SK-N-SH treated with all-trans-retinoic acid at 6 μM for 48 hours (cell line): ENCODE data around the gene PDE4B.

ENCODE experiments used
- ARNTL ChIP-seq: fragments of 450-650 bp; formaldehyde crosslinking; IDR thresholded peaks from 2 replicates; pipeline ENCODE4 v1.5.0; 2020; ENCODE audit warnings: low read depth, mild to moderate bottlenecking, moderate library complexity, borderline replicate concordance
- BACH2 ChIP-seq: fragments of 250-450 bp; sonication (Bioruptor Pico); IDR thresholded peaks from 2 replicates; pipeline ENCODE4 v1.9.0; 2021; ENCODE audit warnings: mild to moderate bottlenecking, borderline replicate concordance
- CSDC2 ChIP-seq: fragments of 250-450 bp; sonication (Bioruptor Pico); IDR thresholded peaks from 2 replicates; pipeline ENCODE4 v1.5.0; 2020; ENCODE audit warnings: mild to moderate bottlenecking, moderate library complexity
- ESRRG ChIP-seq: fragments of 250-450 bp; sonication (Bioruptor Pico); IDR thresholded peaks from 2 replicates; pipeline ENCODE4 v1.6.1; 2021; ENCODE audit warnings: mild to moderate bottlenecking
- OSR1 ChIP-seq: fragments of 250-450 bp; sonication (Bioruptor Pico); IDR thresholded peaks from 2 replicates; pipeline ENCODE4 v1.8.0; 2022; ENCODE audit warnings: moderate library complexity, mild to moderate bottlenecking, inconsistent platforms
- PATZ1 ChIP-seq: fragments of 250-450 bp; sonication (Bioruptor Pico); IDR thresholded peaks from 2 replicates; pipeline ENCODE4 v1.8.0; 2020; ENCODE audit warnings: mild to moderate bottlenecking, moderate library complexity, borderline replicate concordance
- POU6F1 ChIP-seq: fragments of 250-450 bp; sonication (Bioruptor Pico); IDR thresholded peaks from 2 replicates; pipeline ENCODE4 v1.8.0; 2021; ENCODE audit warnings: low read depth, mild to moderate bottlenecking, moderate library complexity, borderline replicate concordance
- SNAI2 ChIP-seq: fragments of 250-450 bp; sonication (Bioruptor Pico); IDR thresholded peaks from 2 replicates; pipeline ENCODE4 v1.5.0; 2020; ENCODE audit warnings: mild to moderate bottlenecking, moderate library complexity
- TCF4 ChIP-seq: fragments of 250-450 bp; sonication (Bioruptor Pico); IDR thresholded peaks from 2 replicates; pipeline ENCODE4 v1.8.0; 2021; ENCODE audit warnings: mild to moderate bottlenecking, moderate library complexity, borderline replicate concordance
- ZFP30 ChIP-seq: fragments of 450-650 bp; formaldehyde crosslinking; IDR thresholded peaks from 2 replicates; pipeline ENCODE4 v1.5.0; 2022; ENCODE audit warnings: mild to moderate bottlenecking, moderate library complexity
- ZNF70 ChIP-seq: fragments of 450-650 bp; formaldehyde crosslinking; IDR thresholded peaks from 2 replicates; pipeline ENCODE4 v1.5.0; 2020; ENCODE audit warnings: mild to moderate bottlenecking, moderate library complexity
- TF ChIP-seq, protein P1 (sequence below): fragments of 250-450 bp; sonication (Bioruptor Pico); IDR thresholded peaks from 2 replicates; pipeline ENCODE4 v1.5.1; 2020; ENCODE audit warnings: low read depth, mild to moderate bottlenecking, moderate library complexity

DNA sequence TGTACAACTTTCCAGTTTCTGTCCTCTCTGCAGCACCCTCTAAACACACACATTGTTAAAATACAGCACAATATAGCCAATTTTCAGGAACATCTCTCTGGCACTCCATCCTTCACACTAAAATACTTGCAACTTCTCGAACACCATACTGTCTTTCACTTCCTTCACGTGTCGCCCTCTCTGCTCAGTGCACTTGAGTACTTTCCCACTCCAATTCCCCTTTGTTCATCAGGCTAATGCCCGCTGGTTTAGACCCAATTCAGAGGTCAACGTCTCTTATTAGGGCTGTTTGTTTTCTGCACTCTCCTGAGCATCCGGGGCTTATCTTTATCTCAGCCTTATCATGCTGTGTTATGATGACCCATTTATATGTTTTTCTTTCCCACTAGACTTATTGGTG is 503.1 kb downstream of the PDE4B start:
- TF ChIP-seq POU6F1 (CRISPR knock-in tag) (no peak), OSR1 (no peak), ZNF70 (CRISPR knock-in tag) (no peak), SNAI2 (CRISPR knock-in tag) (no peak), PATZ1 (CRISPR knock-in tag) (no peak), CSDC2 (no peak), BACH2 (no peak), ZFP30 (CRISPR knock-in tag) (no peak), ARNTL (CRISPR knock-in tag) (no peak), ESRRG (CRISPR knock-in tag) (no peak), TCF4 (CRISPR knock-in tag) (no peak)
- TF ChIP-seq, protein P1, sequence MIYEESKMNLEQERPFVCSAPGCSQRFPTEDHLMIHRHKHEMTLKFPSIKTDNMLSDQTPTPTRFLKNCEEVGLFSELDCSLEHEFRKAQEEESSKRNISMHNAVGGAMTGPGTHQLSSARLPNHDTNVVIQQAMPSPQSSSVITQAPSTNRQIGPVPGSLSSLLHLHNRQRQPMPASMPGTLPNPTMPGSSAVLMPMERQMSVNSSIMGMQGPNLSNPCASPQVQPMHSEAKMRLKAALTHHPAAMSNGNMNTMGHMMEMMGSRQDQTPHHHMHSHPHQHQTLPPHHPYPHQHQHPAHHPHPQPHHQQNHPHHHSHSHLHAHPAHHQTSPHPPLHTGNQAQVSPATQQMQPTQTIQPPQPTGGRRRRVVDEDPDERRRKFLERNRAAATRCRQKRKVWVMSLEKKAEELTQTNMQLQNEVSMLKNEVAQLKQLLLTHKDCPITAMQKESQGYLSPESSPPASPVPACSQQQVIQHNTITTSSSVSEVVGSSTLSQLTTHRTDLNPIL (CRISPR knock-in tag): no peak
